ENCODE measurements around the gene MYOM1.

GRCh38 chr18:3135536-3135935 lies 84.2 kb downstream of the MYOM1 start:
- TF ChIP-seq CTCF (IDR thresholded peaks at IDR 0.05) (no peak), POLR2A (IDR thresholded peaks at IDR 0.05) (no peak)
